Measurements from ENCODE around the gene FOXP1.

FOXP1 gene

GRCh38 chr3:71421820-71422566, 161.5 kb downstream of the FOXP1 start:
- no peak for DNase-seq

- DNase-seq = no peak
These were observed 162.1 kb downstream of the FOXP1 start for GRCh38 chr3:71421475-71421819.

- no peak for DNase-seq
These were observed 164.2 kb downstream of the FOXP1 start for GRCh38 chr3:71419369-71419768.

- DNase-seq = no peak
These were observed 165.7 kb downstream of the FOXP1 start for GRCh38 chr3:71417791-71418190.

- peak; percentile 43 for DNase-seq
These were observed 166.7 kb downstream of the FOXP1 start for GRCh38 chr3:71416876-71417275.

- no peak for DNase-seq
These were observed 167.8 kb downstream of the FOXP1 start for GRCh38 chr3:71415681-71416122.

GRCh38 chr3:71414189-71414927, 169.2 kb downstream of the FOXP1 start:
- no peak for DNase-seq

- DNase-seq = no peak
These were observed 170.0 kb downstream of the FOXP1 start for GRCh38 chr3:71413572-71413971.

GRCh38 chr3:71409352-71409751, 174.2 kb downstream of the FOXP1 start:
- DNase-seq = no peak

GRCh38 chr3:71408903-71409302, 174.6 kb downstream of the FOXP1 start:
- DNase-seq = no peak

GRCh38 chr3:71407823-71408222, 175.7 kb downstream of the FOXP1 start:
- DNase-seq = no peak

GRCh38 chr3:71406972-71407810, 176.3 kb downstream of the FOXP1 start:
- DNase-seq = no peak

- no peak for DNase-seq
These were observed 180.6 kb downstream of the FOXP1 start for GRCh38 chr3:71402911-71403310.

- DNase-seq = no peak
These were observed 181.2 kb downstream of the FOXP1 start for GRCh38 chr3:71402280-71402679.

GRCh38 chr3:71401695-71402231, 181.8 kb downstream of the FOXP1 start:
- DNase-seq = no peak

- no peak for DNase-seq
These were observed 182.5 kb downstream of the FOXP1 start for GRCh38 chr3:71400986-71401451.

GRCh38 chr3:71399478-71399877, 184.1 kb downstream of the FOXP1 start:
- DNase-seq = no peak

- no peak for DNase-seq
These were observed 185.2 kb downstream of the FOXP1 start for GRCh38 chr3:71398157-71398836.

GRCh38 chr3:71397726-71398125, 185.8 kb downstream of the FOXP1 start:
- no peak for DNase-seq

GRCh38 chr3:71397046-71397445, 186.5 kb downstream of the FOXP1 start:
- DNase-seq = peak; percentile 7

- peak; percentile 9 for DNase-seq
These were observed 187.4 kb downstream of the FOXP1 start for GRCh38 chr3:71395927-71396695.

- DNase-seq = no peak
These were observed 188.1 kb downstream of the FOXP1 start for GRCh38 chr3:71395470-71395869.

All from GF-D8 (cell line).